ENCODE results near the gene LNPK. TPM values are rescaled to one million over a fixed set of nuclear protein-coding genes. Genes with fewer than 3 reads are reported as not detected.

Gene LNPK
- total and polyA plus RNA-seq, 2 experiments from 2014 or later = 5.4 to 8.1 TPM

- DNase-seq (ENCODE audit: low spot score) = no peak
Observed at GRCh38 chr2:175929850-175930249, 72.2 kb downstream of the LNPK start.

More at GRCh38 chr2:175929850-175930249, 72.2 kb downstream of the LNPK start:
- no peaks in the 10 kb centered on the region for H4K20me1 ChIP-seq (replicated peaks; ENCODE audit: insufficient read depth)
- no peak overlapping the region for H3K27ac ChIP-seq (ENCODE audit: low read depth)
- H3K4me2 ChIP-seq = no peak overlapping the region
- Mint-ChIP-seq H3K4me3 (no peak overlapping the region), H3K4me1 (peaks cover 6% of the 10 kb centered on the region; the same call in 2 of the 3 replicates), H3K36me3 (ENCODE audit: low read depth) (no peaks in the 10 kb centered on the region), H3K9me3 (no peaks in the 10 kb centered on the region), H3K27ac (no peak overlapping the region), H3K27me3 (ENCODE audit: insufficient read depth, low read depth, poor library complexity) (no peaks in the 10 kb centered on the region)
- TF ChIP-seq CTCF (conservative IDR thresholded peaks at IDR 0.05; ENCODE audit: low read depth in 2 of 2) (no peak), NANOG (IDR thresholded peaks at IDR 0.05; ENCODE audit: borderline replicate concordance) (no peak), ZNF462 (CRISPR knock-in tag; IDR thresholded peaks at IDR 0.05) (no peak), ZNF331 (CRISPR knock-in tag; IDR thresholded peaks at IDR 0.05; ENCODE audit: low read depth) (no peak), CREB1 (CRISPR knock-in tag; IDR thresholded peaks at IDR 0.05; ENCODE audit: low read depth) (no peak), JUNB (IDR thresholded peaks at IDR 0.05; ENCODE audit: unreplicated experiment) (no peak), EZH2 (IDR thresholded peaks at IDR 0.05; ENCODE audit: low read depth, unreplicated experiment) (no peak), POLR2AphosphoS5 (IDR thresholded peaks at IDR 0.05; ENCODE audit: low read depth) (no peak), EZH2phosphoT487 (IDR thresholded peaks at IDR 0.05; ENCODE audit: unreplicated experiment) (no peak), ZNF114 (CRISPR knock-in tag; IDR thresholded peaks at IDR 0.05) (no peak)
- TF ChIP-seq, protein P1, sequence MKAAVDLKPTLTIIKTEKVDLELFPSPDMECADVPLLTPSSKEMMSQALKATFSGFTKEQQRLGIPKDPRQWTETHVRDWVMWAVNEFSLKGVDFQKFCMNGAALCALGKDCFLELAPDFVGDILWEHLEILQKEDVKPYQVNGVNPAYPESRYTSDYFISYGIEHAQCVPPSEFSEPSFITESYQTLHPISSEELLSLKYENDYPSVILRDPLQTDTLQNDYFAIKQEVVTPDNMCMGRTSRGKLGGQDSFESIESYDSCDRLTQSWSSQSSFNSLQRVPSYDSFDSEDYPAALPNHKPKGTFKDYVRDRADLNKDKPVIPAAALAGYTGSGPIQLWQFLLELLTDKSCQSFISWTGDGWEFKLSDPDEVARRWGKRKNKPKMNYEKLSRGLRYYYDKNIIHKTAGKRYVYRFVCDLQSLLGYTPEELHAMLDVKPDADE (IDR thresholded peaks at IDR 0.05) = no peak
- TF ChIP-seq, protein P2, sequence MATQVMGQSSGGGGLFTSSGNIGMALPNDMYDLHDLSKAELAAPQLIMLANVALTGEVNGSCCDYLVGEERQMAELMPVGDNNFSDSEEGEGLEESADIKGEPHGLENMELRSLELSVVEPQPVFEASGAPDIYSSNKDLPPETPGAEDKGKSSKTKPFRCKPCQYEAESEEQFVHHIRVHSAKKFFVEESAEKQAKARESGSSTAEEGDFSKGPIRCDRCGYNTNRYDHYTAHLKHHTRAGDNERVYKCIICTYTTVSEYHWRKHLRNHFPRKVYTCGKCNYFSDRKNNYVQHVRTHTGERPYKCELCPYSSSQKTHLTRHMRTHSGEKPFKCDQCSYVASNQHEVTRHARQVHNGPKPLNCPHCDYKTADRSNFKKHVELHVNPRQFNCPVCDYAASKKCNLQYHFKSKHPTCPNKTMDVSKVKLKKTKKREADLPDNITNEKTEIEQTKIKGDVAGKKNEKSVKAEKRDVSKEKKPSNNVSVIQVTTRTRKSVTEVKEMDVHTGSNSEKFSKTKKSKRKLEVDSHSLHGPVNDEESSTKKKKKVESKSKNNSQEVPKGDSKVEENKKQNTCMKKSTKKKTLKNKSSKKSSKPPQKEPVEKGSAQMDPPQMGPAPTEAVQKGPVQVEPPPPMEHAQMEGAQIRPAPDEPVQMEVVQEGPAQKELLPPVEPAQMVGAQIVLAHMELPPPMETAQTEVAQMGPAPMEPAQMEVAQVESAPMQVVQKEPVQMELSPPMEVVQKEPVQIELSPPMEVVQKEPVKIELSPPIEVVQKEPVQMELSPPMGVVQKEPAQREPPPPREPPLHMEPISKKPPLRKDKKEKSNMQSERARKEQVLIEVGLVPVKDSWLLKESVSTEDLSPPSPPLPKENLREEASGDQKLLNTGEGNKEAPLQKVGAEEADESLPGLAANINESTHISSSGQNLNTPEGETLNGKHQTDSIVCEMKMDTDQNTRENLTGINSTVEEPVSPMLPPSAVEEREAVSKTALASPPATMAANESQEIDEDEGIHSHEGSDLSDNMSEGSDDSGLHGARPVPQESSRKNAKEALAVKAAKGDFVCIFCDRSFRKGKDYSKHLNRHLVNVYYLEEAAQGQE (IDR thresholded peaks at IDR 0.05; ENCODE audit: unreplicated experiment) = no peak
- no peaks in the 10 kb centered on the region for H3K27me3 ChIP-seq (ENCODE audit: insufficient read depth)
- no peak for ATAC-seq
- no peaks in the 10 kb centered on the region for H3K79me2 ChIP-seq (replicated peaks; ENCODE audit: insufficient read depth)
- no peaks in the 10 kb centered on the region for H3K4me1 ChIP-seq (ENCODE audit: insufficient read depth)
- no peak overlapping the region for H2AFZ ChIP-seq
- no peaks in the 10 kb centered on the region for H3K36me3 ChIP-seq (ENCODE audit: insufficient read depth)
- no peaks in the 10 kb centered on the region for H3K9me2 ChIP-seq (ENCODE audit: insufficient read depth)
- no peak overlapping the region for H3K4me3 ChIP-seq
- H3F3A ChIP-seq (replicated peaks; ENCODE audit: low read depth) = no peaks in the 10 kb centered on the region
